ENCODE data around the gene ARHGAP24.

The ARHGAP24 gene

GRCh38 chr4:85741381-85741780, 266.4 kb downstream of the ARHGAP24 start:
- ChIA-PET POLR2A (no interaction called here), CTCF (interaction anchor here (1.0 to 5.6 kb wide), 4 partner anchors 10 to 595 kb away, joined by 3 to 29 read pairs (median 6); no protein-coding TSS in a partner anchor)
- no peak overlapping the region for H3K4me3 ChIP-seq (ENCODE audit: low read depth, low read length)
- no peak for DNase-seq (ENCODE audit: low read depth, low spot score)
- no peak for TF ChIP-seq CTCF (IDR thresholded peaks at IDR 0.05; ENCODE audit: insufficient read depth, low read length, missing control alignments)

GRCh38 chr4:85741921-85742591, 267.1 kb downstream of the ARHGAP24 start:
- TF ChIP-seq CTCF (IDR thresholded peaks at IDR 0.05; ENCODE audit: insufficient read depth, low read length, missing control alignments): no peak
- CTCF ChIA-PET: interaction anchor here (1.0 to 5.6 kb wide), 5 partner anchors 9 to 596 kb away, joined by 3 to 29 read pairs (median 5); no protein-coding TSS in a partner anchor
- POLR2A ChIA-PET: no interaction called here
- no peak overlapping the region for H3K4me3 ChIP-seq (ENCODE audit: low read depth, low read length)
- DNase-seq (ENCODE audit: low read depth, low spot score): no peak

GRCh38 chr4:85744950-85745349, 270.0 kb downstream of the ARHGAP24 start:
- POLR2A ChIA-PET: no interaction called here
- CTCF ChIA-PET: interaction anchor here (0.8 to 5.6 kb wide), 6 partner anchors 9 to 660 kb away, joined by 3 to 29 read pairs (median 5); no protein-coding TSS in a partner anchor
- TF ChIP-seq CTCF (IDR thresholded peaks at IDR 0.05; ENCODE audit: insufficient read depth, low read length, missing control alignments): no peak

GRCh38 chr4:85745939-85746338, 271.0 kb downstream of the ARHGAP24 start:
- H3K4me3 ChIP-seq (ENCODE audit: low read depth, low read length): no peak overlapping the region
- CTCF ChIA-PET: interaction anchor here (0.9 to 6.4 kb wide), 10 partner anchors 11 to 661 kb away, joined by 4 to 83 read pairs (median 10); partner anchors contain the start of gene ARHGAP24
- DNase-seq (ENCODE audit: low read depth, low spot score): no peak
- no peak for TF ChIP-seq CTCF (IDR thresholded peaks at IDR 0.05; ENCODE audit: insufficient read depth, low read length, missing control alignments)
- POLR2A ChIA-PET: no interaction called here

More at GRCh38 chr4:85744950-85745349, 270.0 kb downstream of the ARHGAP24 start:
- H3K4me3 ChIP-seq (ENCODE audit: low read depth, low read length): no peak overlapping the region
- no peak for DNase-seq (ENCODE audit: low read depth, low spot score)

- TF ChIP-seq CTCF (IDR thresholded peaks at IDR 0.05; ENCODE audit: insufficient read depth, low read length, missing control alignments): peak; percentile 65
- ChIA-PET POLR2A (no interaction called here), CTCF (interaction anchor here (0.6 to 6.4 kb wide), 54 partner anchors 9 to 663 kb away, joined by 3 to 83 read pairs (median 5); partner anchors contain the start of gene ARHGAP24)
- H3K4me3 ChIP-seq (ENCODE audit: low read depth, low read length): no peak overlapping the region
- peak; percentile 65 for DNase-seq (ENCODE audit: low read depth, low spot score)
Measured at GRCh38 chr4:85747882-85748491, 273.0 kb downstream of the ARHGAP24 start.

- CTCF ChIA-PET: interaction anchor here (0.6 to 6.4 kb wide), 35 partner anchors 8 to 668 kb away, joined by 3 to 83 read pairs (median 5); no protein-coding TSS in a partner anchor
- DNase-seq (ENCODE audit: low read depth, low spot score): no peak
- POLR2A ChIA-PET: interaction anchor here (0.7 kb wide), 1 partner anchor 20 kb away, joined by 3 read pairs; no protein-coding TSS in a partner anchor
- TF ChIP-seq CTCF (IDR thresholded peaks at IDR 0.05; ENCODE audit: insufficient read depth, low read length, missing control alignments): no peak
- H3K4me3 ChIP-seq (ENCODE audit: low read depth, low read length): no peak overlapping the region
Measured at GRCh38 chr4:85748654-85749053, 273.7 kb downstream of the ARHGAP24 start.

Measured in AG04449 (cell line).